Measurements from ENCODE around the gene UHRF2.
"Not testable (repeated sequence)": the region's sequence is repeated elsewhere in the genome, so short reads cannot be mapped to it uniquely, and the experiment has no call there.

UHRF2 gene

GRCh38 chr9:6450641-6451375 is 37.8 kb downstream of the UHRF2 start:
- no peak for DNase-seq (ENCODE audit: low spot score in 2 of 2)
- Mint-ChIP-seq H3K27ac (peak overlapping the region; percentile 45), H3K4me3 (no peak overlapping the region), H3K9me3 (no peaks in the 10 kb centered on the region), H3K36me3 (peaks cover 27% of the 10 kb centered on the region), H3K4me1 (peaks cover 39% of the 10 kb centered on the region)
- no peak for ATAC-seq

- H3K27ac Mint-ChIP-seq; H3K4me3 Mint-ChIP-seq; ATAC-seq; DNase-seq (ENCODE audit: low spot score in 2 of 2); H3K9me3 Mint-ChIP-seq: not testable (repeated sequence)
- H3K36me3 Mint-ChIP-seq = peaks cover 23% of the 10 kb centered on the region
- H3K4me1 Mint-ChIP-seq = peaks cover 38% of the 10 kb centered on the region
These were observed 42.3 kb downstream of the UHRF2 start for GRCh38 chr9:6455292-6455691.

- not testable (repeated sequence) for H3K9me3 Mint-ChIP-seq; ATAC-seq; H3K27ac Mint-ChIP-seq; H3K4me3 Mint-ChIP-seq; DNase-seq (ENCODE audit: low spot score in 2 of 2)
- peaks cover 33% of the 10 kb centered on the region for H3K4me1 Mint-ChIP-seq
- H3K36me3 Mint-ChIP-seq = peaks cover 51% of the 10 kb centered on the region
These were observed 45.7 kb downstream of the UHRF2 start for GRCh38 chr9:6458704-6459103.

- H3K27ac Mint-ChIP-seq = no peak overlapping the region
- peaks cover 61% of the 10 kb centered on the region for H3K36me3 Mint-ChIP-seq
- DNase-seq (ENCODE audit: low spot score in 2 of 2) = no peak
- H3K4me3 Mint-ChIP-seq = no peak overlapping the region
- H3K9me3 Mint-ChIP-seq = peaks cover 5% of the 10 kb centered on the region
- peaks cover 33% of the 10 kb centered on the region for H3K4me1 Mint-ChIP-seq
- no peak for ATAC-seq
These were observed 46.7 kb downstream of the UHRF2 start for GRCh38 chr9:6459718-6460117.

- Mint-ChIP-seq H3K36me3 (peaks cover 66% of the 10 kb centered on the region), H3K4me1 (peaks cover 37% of the 10 kb centered on the region), H3K27ac (no peak overlapping the region), H3K4me3 (no peak overlapping the region), H3K9me3 (peaks cover 5% of the 10 kb centered on the region)
- ATAC-seq (no peak), DNase-seq (ENCODE audit: low spot score in 2 of 2) (no peak)
These were observed 47.3 kb downstream of the UHRF2 start for GRCh38 chr9:6460189-6460768.

GRCh38 chr9:6461619-6462018 is 48.6 kb downstream of the UHRF2 start:
- no peak overlapping the region for H3K4me3 Mint-ChIP-seq
- no peak overlapping the region for H3K27ac Mint-ChIP-seq
- no peak for ATAC-seq
- H3K4me1 Mint-ChIP-seq = peaks cover 34% of the 10 kb centered on the region
- peaks cover 80% of the 10 kb centered on the region for H3K36me3 Mint-ChIP-seq
- DNase-seq (ENCODE audit: low spot score in 2 of 2) = no peak
- H3K9me3 Mint-ChIP-seq = peaks cover 5% of the 10 kb centered on the region

- Mint-ChIP-seq H3K9me3 (no peaks in the 10 kb centered on the region), H3K4me1 (peaks cover 16% of the 10 kb centered on the region), H3K36me3 (peaks cover 77% of the 10 kb centered on the region), H3K27ac (peak overlapping the region; percentile 11), H3K4me3 (no peak overlapping the region)
- no peak for DNase-seq (ENCODE audit: low spot score in 2 of 2)
- ATAC-seq = no peak
These were observed 54.1 kb downstream of the UHRF2 start for GRCh38 chr9:6467006-6467625.

GRCh38 chr9:6471231-6471850 is 58.3 kb downstream of the UHRF2 start:
- Mint-ChIP-seq H3K27ac (peak overlapping the region; percentile 0), H3K4me3 (no peak overlapping the region), H3K9me3 (no peaks in the 10 kb centered on the region)

GRCh38 chr9:6473151-6473550 is 60.2 kb downstream of the UHRF2 start:
- Mint-ChIP-seq H3K4me1 (no peaks in the 10 kb centered on the region), H3K9me3 (no peaks in the 10 kb centered on the region), H3K4me3 (no peak overlapping the region), H3K36me3 (peaks cover 17% of the 10 kb centered on the region), H3K27ac (no peak overlapping the region)
- DNase-seq (ENCODE audit: low spot score in 2 of 2) (no peak), ATAC-seq (no peak)

More at GRCh38 chr9:6471231-6471850, 58.3 kb downstream of the UHRF2 start:
- ATAC-seq = peak; percentile 65
- peaks cover 10% of the 10 kb centered on the region for H3K4me1 Mint-ChIP-seq
- no peak for DNase-seq (ENCODE audit: low spot score in 2 of 2)
- H3K36me3 Mint-ChIP-seq = peaks cover 35% of the 10 kb centered on the region

GRCh38 chr9:6479959-6480358 is 67.0 kb downstream of the UHRF2 start:
- ATAC-seq (no peak), DNase-seq (ENCODE audit: low spot score in 2 of 2) (no peak)
- no peak overlapping the region for H3K4me3 Mint-ChIP-seq
- no peaks in the 10 kb centered on the region for H3K9me3 Mint-ChIP-seq
- H3K27ac Mint-ChIP-seq = no peak overlapping the region
- H3K4me1 Mint-ChIP-seq = no peaks in the 10 kb centered on the region
- no peaks in the 10 kb centered on the region for H3K36me3 Mint-ChIP-seq

GRCh38 chr9:6484210-6484609 is 71.2 kb downstream of the UHRF2 start:
- Mint-ChIP-seq H3K9me3 (no peaks in the 10 kb centered on the region), H3K4me3 (no peak overlapping the region), H3K36me3 (no peaks in the 10 kb centered on the region), H3K4me1 (no peaks in the 10 kb centered on the region), H3K27ac (peak overlapping the region; percentile 12)
- ATAC-seq = no peak
- DNase-seq (ENCODE audit: low spot score in 2 of 2) = no peak

GRCh38 chr9:6488395-6488794 is 75.4 kb downstream of the UHRF2 start:
- Mint-ChIP-seq H3K9me3 (no peaks in the 10 kb centered on the region), H3K36me3 (peaks cover 27% of the 10 kb centered on the region)

GRCh38 chr9:6489099-6489498 is 76.1 kb downstream of the UHRF2 start:
- Mint-ChIP-seq H3K9me3 (no peaks in the 10 kb centered on the region), H3K36me3 (peaks cover 34% of the 10 kb centered on the region), H3K4me3 (no peak overlapping the region), H3K27ac (no peak overlapping the region), H3K4me1 (peaks cover 7% of the 10 kb centered on the region)
- no peak for ATAC-seq
- DNase-seq (ENCODE audit: low spot score in 2 of 2) = no peak

More at GRCh38 chr9:6488395-6488794, 75.4 kb downstream of the UHRF2 start:
- DNase-seq (ENCODE audit: low spot score in 2 of 2) (no peak), ATAC-seq (no peak)
- Mint-ChIP-seq H3K4me3 (no peak overlapping the region), H3K4me1 (peaks cover 7% of the 10 kb centered on the region), H3K27ac (no peak overlapping the region)

- H3K9me3 Mint-ChIP-seq = no peaks in the 10 kb centered on the region
- H3K4me3 Mint-ChIP-seq = no peak overlapping the region
- DNase-seq (ENCODE audit: low spot score in 2 of 2) (no peak), ATAC-seq (no peak)
- H3K36me3 Mint-ChIP-seq = peaks cover 52% of the 10 kb centered on the region
- peaks cover 7% of the 10 kb centered on the region for H3K4me1 Mint-ChIP-seq
- H3K27ac Mint-ChIP-seq = peak overlapping the region; percentile 62
These were observed 77.9 kb downstream of the UHRF2 start for GRCh38 chr9:6490863-6491262.

GRCh38 chr9:6495466-6495865 is 82.5 kb downstream of the UHRF2 start:
- Mint-ChIP-seq H3K4me1 (peaks cover 13% of the 10 kb centered on the region), H3K9me3 (no peaks in the 10 kb centered on the region), H3K27ac (peak overlapping the region; percentile 43), H3K36me3 (peaks cover 95% of the 10 kb centered on the region), H3K4me3 (no peak overlapping the region)
- DNase-seq (ENCODE audit: low spot score in 2 of 2) (no peak), ATAC-seq (no peak)
